Panc1 (cell line): ENCODE measurements around the gene TUB.

ENCODE experiments used
- POLR2AphosphoS5 ChIP-seq: IDR thresholded peaks from 2 replicates; pipeline ENCODE4 v1.6.1; 2012; ENCODE audit warnings: mild to moderate bottlenecking, low read depth, low read length, moderate library complexity
- SIN3A ChIP-seq: IDR thresholded peaks from 2 replicates; pipeline ENCODE4 v1.6.1; 2012; ENCODE audit warnings: low read depth, mild to moderate bottlenecking, low read length, moderate library complexity, borderline replicate concordance; ENCODE audit not compliant: insufficient read depth
- TF ChIP-seq, protein P1 (sequence below): fragments of 450-650 bp; IDR thresholded peaks from 2 replicates; pipeline ENCODE4 v1.5.1; 2017; ENCODE audit warnings: mild to moderate bottlenecking

- TF ChIP-seq, protein P1, sequence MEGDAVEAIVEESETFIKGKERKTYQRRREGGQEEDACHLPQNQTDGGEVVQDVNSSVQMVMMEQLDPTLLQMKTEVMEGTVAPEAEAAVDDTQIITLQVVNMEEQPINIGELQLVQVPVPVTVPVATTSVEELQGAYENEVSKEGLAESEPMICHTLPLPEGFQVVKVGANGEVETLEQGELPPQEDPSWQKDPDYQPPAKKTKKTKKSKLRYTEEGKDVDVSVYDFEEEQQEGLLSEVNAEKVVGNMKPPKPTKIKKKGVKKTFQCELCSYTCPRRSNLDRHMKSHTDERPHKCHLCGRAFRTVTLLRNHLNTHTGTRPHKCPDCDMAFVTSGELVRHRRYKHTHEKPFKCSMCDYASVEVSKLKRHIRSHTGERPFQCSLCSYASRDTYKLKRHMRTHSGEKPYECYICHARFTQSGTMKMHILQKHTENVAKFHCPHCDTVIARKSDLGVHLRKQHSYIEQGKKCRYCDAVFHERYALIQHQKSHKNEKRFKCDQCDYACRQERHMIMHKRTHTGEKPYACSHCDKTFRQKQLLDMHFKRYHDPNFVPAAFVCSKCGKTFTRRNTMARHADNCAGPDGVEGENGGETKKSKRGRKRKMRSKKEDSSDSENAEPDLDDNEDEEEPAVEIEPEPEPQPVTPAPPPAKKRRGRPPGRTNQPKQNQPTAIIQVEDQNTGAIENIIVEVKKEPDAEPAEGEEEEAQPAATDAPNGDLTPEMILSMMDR, result no peak
- no peak for TF ChIP-seq SIN3A
- no peak for TF ChIP-seq POLR2AphosphoS5
Observed at GRCh38 chr11:8060801-8061554, 20.0 kb upstream of the TUB start.
